RCC 7860 (cell line): ENCODE results near the gene CHMP1B.
A peak's percentile ranks its signal among the peaks of the same experiment; 100 is the strongest.
"Not testable (repeated sequence)": the region's sequence is repeated elsewhere in the genome, so short reads cannot be mapped to it uniquely, and the experiment has no call there.

Experiments used
- DNase-seq: peaks from one replicate; pipeline ENCODE4 v3.0.0-alpha.2; 2015; ENCODE audit warnings: low spot score
- FAIRE-seq: peaks from 2 replicates; lab custom pipeline; 2012; peaks lifted over from hg19 to GRCh38; lab: Jason Lieb, UNC

The CHMP1B gene

GRCh38 chr18:11839556-11839955, 11.7 kb upstream of the CHMP1B start:
- FAIRE-seq: no peak
- no peak for DNase-seq

GRCh38 chr18:11840493-11840892, 10.7 kb upstream of the CHMP1B start:
- FAIRE-seq: no peak
- DNase-seq: no peak

GRCh38 chr18:11842562-11842961, 8.7 kb upstream of the CHMP1B start:
- DNase-seq (no peak), FAIRE-seq (no peak)

GRCh38 chr18:11844436-11844835, 6.8 kb upstream of the CHMP1B start:
- DNase-seq (no peak), FAIRE-seq (no peak)

GRCh38 chr18:11845654-11846053, 5.6 kb upstream of the CHMP1B start:
- FAIRE-seq: no peak
- DNase-seq: no peak

- no peak for DNase-seq
- FAIRE-seq: no peak
These were observed 3.4 kb upstream of the CHMP1B start for GRCh38 chr18:11847811-11848210.

- FAIRE-seq (no peak), DNase-seq (no peak)
These were observed 1.9 kb upstream of the CHMP1B start for GRCh38 chr18:11849279-11849678.

GRCh38 chr18:11849841-11850634, 1.2 kb upstream of the CHMP1B start:
- DNase-seq (peak; percentile 66), FAIRE-seq (no peak)

GRCh38 chr18:11850821-11851145, 430 bp upstream of the CHMP1B start:
- FAIRE-seq (no peak), DNase-seq (no peak)

- no peak for FAIRE-seq
- DNase-seq: no peak
These were observed 659 bp downstream of the CHMP1B start for GRCh38 chr18:11851806-11852337.

GRCh38 chr18:11854554-11854953, 3.3 kb downstream of the CHMP1B start:
- not testable (repeated sequence) for FAIRE-seq, DNase-seq

GRCh38 chr18:11857177-11857887, 6.1 kb downstream of the CHMP1B start:
- peak; percentile 98 for DNase-seq
- FAIRE-seq: peak; percentile 89

- FAIRE-seq (no peak), DNase-seq (no peak)
These were observed 8.1 kb downstream of the CHMP1B start for GRCh38 chr18:11859282-11859830.

GRCh38 chr18:11859903-11860407, 8.7 kb downstream of the CHMP1B start:
- DNase-seq: peak; percentile 87

GRCh38 chr18:11860594-11861450, 9.6 kb downstream of the CHMP1B start:
- DNase-seq (no peak), FAIRE-seq (no peak)

More at GRCh38 chr18:11859903-11860407, 8.7 kb downstream of the CHMP1B start:
- FAIRE-seq: peak; percentile 84

GRCh38 chr18:11861583-11862288, 10.5 kb downstream of the CHMP1B start:
- DNase-seq: no peak
- no peak for FAIRE-seq

- no peak for DNase-seq
- no peak for FAIRE-seq
These were observed 11.4 kb downstream of the CHMP1B start for GRCh38 chr18:11862468-11863137.

GRCh38 chr18:11864471-11864870, 13.3 kb downstream of the CHMP1B start:
- FAIRE-seq (no peak), DNase-seq (no peak)

- FAIRE-seq (no peak), DNase-seq (no peak)
These were observed 13.9 kb downstream of the CHMP1B start for GRCh38 chr18:11865071-11865470.
